Measurements from ENCODE around the gene OPCML.

GRCh38 chr11:133219543-133219942 lies 312.8 kb downstream of the OPCML start:
- TF ChIP-seq EZH2 (IDR thresholded peaks at IDR 0.05; ENCODE audit: low read depth) (no peak), CTCF (conservative IDR thresholded peaks at IDR 0.05) (no peak)

Measured in PC-9 (cell line).